Esophagus muscularis mucosa (tissue), 4 donors: Measurements from ENCODE around the gene KRTAP12-1. TPM values are rescaled to one million over a fixed set of nuclear protein-coding genes. Genes with fewer than 3 reads are reported as not detected.
"Not testable (repeated sequence)": the region's sequence is repeated elsewhere in the genome, so short reads cannot be mapped to it uniquely, and the experiment has no call there.

Experiments used
- DNase-seq: peaks from one replicate; pipeline ENCODE4 v3.0.0-alpha.2; 2017; ENCODE audit errors: extremely low spot score
- H3K27ac ChIP-seq, 4 donors: fragments of 200-600 bp; sonication (generic); replicated peaks in 1 of 4; 1 replicate in 3 of 4; 2 replicates in 1 of 4; pipeline ENCODE4 v1.5.1; 2016 to 2019; ENCODE audit warnings: mild to moderate bottlenecking in 1 of 4
- H3K27me3 ChIP-seq, 4 donors: fragments of 200-600 bp; sonication (generic); one replicate each; pipeline versions ENCODE4 v1.5.1 to v1.6.0; 2016 to 2019
- H3K36me3 ChIP-seq, 4 donors: fragments of 200-600 bp; sonication (generic); one replicate each; pipeline ENCODE4 v1.5.1; 2016 to 2019
- H3K4me1 ChIP-seq, 4 donors: fragments of 200-600 bp; sonication (generic); one replicate each; pipeline ENCODE4 v1.5.1; 2016 to 2019
- H3K4me3 ChIP-seq, 4 donors: fragments of 200-600 bp; sonication (generic); 1 replicate in 2 of 4; 2 replicates in 2 of 4; pipeline ENCODE4 v1.5.1; 2016 to 2019; ENCODE audit warnings: mild to moderate bottlenecking in 4 of 4, moderate library complexity in 1 of 4
- H3K9me3 ChIP-seq, 4 donors: fragments of 200-600 bp; sonication (generic); 1 replicate in 3 of 4; 2 replicates in 1 of 4; pipeline ENCODE4 v1.5.1; 2016 to 2019
- CTCF ChIP-seq, 3 experiments: fragments of 200-600 bp in 2 of 3; fragments of 450-650 bp in 1 of 3; sonication (generic) in 2 of 3; IDR thresholded peaks; one replicate each; pipeline ENCODE4 v1.5.1; 2017 to 2019; ENCODE audit warnings: antibody characterized with exemption in 3 of 3, mild to moderate bottlenecking in 2 of 3, moderate library complexity in 1 of 3
- EP300 ChIP-seq: sonication (generic); formaldehyde crosslinking; IDR thresholded peaks from one replicate; pipeline ENCODE4 v1.6.1; 2017; ENCODE audit warnings: antibody characterized with exemption
- POLR2A ChIP-seq: fragments of 450-650 bp; IDR thresholded peaks from one replicate; pipeline ENCODE4 v1.6.1; 2017; ENCODE audit warnings: antibody characterized with exemption, moderate library complexity, mild to moderate bottlenecking, low read depth
- POLR2AphosphoS5 ChIP-seq, 2 donors: sonication (generic); formaldehyde crosslinking; IDR thresholded peaks; one replicate each; pipeline ENCODE4 v1.6.1; 2017; ENCODE audit warnings: antibody characterized with exemption in 2 of 2
- WGBS: methylation state at CpG from one replicate; pipeline ENCODE4 v1.1.5; 2018; 5-methylcytosine and 5-hydroxymethylcytosine counted together
- intact Hi-C: fragments of 100-400 bp; cut with DNase I; formaldehyde crosslinking; loops from one replicate; pipeline ENCODE4 v1.15.1; 2023
- total RNA-seq, 4 donors: library from RNA; depleted of rRNA; stranded (reverse); fragments of >200 nt; gene quantifications; one replicate each; pipeline versions ENCODE4 v1.1.0 to v1.2.1, GENCODE V29; 2016

KRTAP12-1 gene
- total RNA-seq, 4 donors from 2014 or later: not detected

- H3K27me3 ChIP-seq: peaks cover 0 to 36% (median 0%) of the 10 kb centered on the region in 4 donors
- intact Hi-C loops: no loop called here
- DNase-seq: no peak
- H3K9me3 ChIP-seq: peaks cover 0 to 24% (median 19%) of the 10 kb centered on the region in 4 donors
- no peaks in the 10 kb centered on the region for H3K36me3 ChIP-seq
- 50% methylated on average over 1 of the region's 1 CpG for WGBS
- H3K27ac ChIP-seq: no peak overlapping the region
- TF ChIP-seq POLR2AphosphoS5 (IDR thresholded peaks at IDR 0.05): no peak
- no peak for TF ChIP-seq CTCF (IDR thresholded peaks at IDR 0.05)
- no peak for TF ChIP-seq POLR2A
- no peak for TF ChIP-seq EP300
- H3K4me1 ChIP-seq: no peaks in the 10 kb centered on the region
- H3K4me3 ChIP-seq: no peak overlapping the region
These were observed 14.4 kb downstream of the KRTAP12-1 start for GRCh38 chr21:44667612-44668011.

- peaks cover 0 to 36% (median 0%) of the 10 kb centered on the region in 4 donors for H3K27me3 ChIP-seq
These were observed 15.3 kb downstream of the KRTAP12-1 start, which contains the start of gene KRTAP12-2 for GRCh38 chr21:44666401-44667320. Gene KRTAP12-2 (minus strand): TSS chr21:44666927. CDS start chr21:44666886, 41 bp downstream.

GRCh38 chr21:44664691-44665090 is 17.3 kb downstream of the KRTAP12-1 start:
- DNase-seq: no peak
- TF ChIP-seq POLR2A (no peak), EP300 (no peak), CTCF (IDR thresholded peaks at IDR 0.05) (no peak), POLR2AphosphoS5 (IDR thresholded peaks at IDR 0.05) (no peak)
- Histone ChIP-seq H3K36me3 (no peaks in the 10 kb centered on the region), H3K27me3 (peaks cover 0 to 23% (median 0%) of the 10 kb centered on the region in 4 donors), H3K4me3 (no peak overlapping the region), H3K27ac (no peak overlapping the region), H3K9me3 (no peaks in the 10 kb centered on the region), H3K4me1 (no peaks in the 10 kb centered on the region)
- intact Hi-C loops: no loop called here
- 85% methylated on average over 4 of the region's 5 CpGs for WGBS

More at GRCh38 chr21:44666401-44667320, 15.3 kb downstream of the KRTAP12-1 start, which contains the start of gene KRTAP12-2:
- no peak within 1 kb of the TSS for H3K27ac ChIP-seq
- H3K4me1 ChIP-seq: no peaks in the 10 kb centered on the region
- intact Hi-C loops: no loop called here
- H3K36me3 ChIP-seq: no peaks in the 10 kb centered on the region
- TF ChIP-seq CTCF (IDR thresholded peaks at IDR 0.05) (no peak), POLR2A (no peak), EP300 (no peak), POLR2AphosphoS5 (IDR thresholded peaks at IDR 0.05) (no peak)
- H3K4me3 ChIP-seq: no peak within 1 kb of the TSS
- 58% methylated on average over 3 of the region's 19 CpGs for WGBS
- peaks cover 0 to 15% (median 11%) of the 10 kb centered on the region in 4 donors for H3K9me3 ChIP-seq
- no peak for DNase-seq

GRCh38 chr21:44661567-44661966 is 20.4 kb downstream of the KRTAP12-1 start:
- H3K27ac ChIP-seq, H3K4me3 ChIP-seq, H3K9me3 ChIP-seq, H3K36me3 ChIP-seq, DNase-seq, H3K4me1 ChIP-seq, intact Hi-C loops: not testable (repeated sequence)
- WGBS: 64% methylated on average over 7 of the region's 7 CpGs
- H3K27me3 ChIP-seq: peaks cover 0 to 36% (median 0%) of the 10 kb centered on the region in 4 donors

- H3K27me3 ChIP-seq: peaks cover 0 to 40% (median 0%) of the 10 kb centered on the region in 4 donors
- H3K9me3 ChIP-seq: peaks cover 0 to 13% (median 6%) of the 10 kb centered on the region in 4 donors
- H3K4me1 ChIP-seq: no peaks in the 10 kb centered on the region
- no peak overlapping the region for H3K4me3 ChIP-seq
- DNase-seq: no peak
- WGBS: 65% methylated on average over 11 of the region's 11 CpGs
- no peaks in the 10 kb centered on the region for H3K36me3 ChIP-seq
- intact Hi-C loops: no loop called here
- no peak overlapping the region for H3K27ac ChIP-seq
- no peak for TF ChIP-seq POLR2AphosphoS5 (IDR thresholded peaks at IDR 0.05)
- no peak for TF ChIP-seq EP300
- TF ChIP-seq POLR2A: no peak
- TF ChIP-seq CTCF (IDR thresholded peaks at IDR 0.05): no peak
These were observed 22.9 kb downstream of the KRTAP12-1 start for GRCh38 chr21:44658913-44659595.
